GM12873 (cell line): ENCODE data around the gene FRMD5.

Experiments used
- TF ChIP-seq, protein P1 (sequence below): IDR thresholded peaks from 2 replicates; pipeline ENCODE4 v1.5.1; 2012; ENCODE audit warnings: low read depth, mild to moderate bottlenecking, moderate library complexity, low read length, control low read depth; ENCODE audit not compliant: insufficient read depth; ENCODE audit errors: missing control alignments

Gene FRMD5

DNA sequence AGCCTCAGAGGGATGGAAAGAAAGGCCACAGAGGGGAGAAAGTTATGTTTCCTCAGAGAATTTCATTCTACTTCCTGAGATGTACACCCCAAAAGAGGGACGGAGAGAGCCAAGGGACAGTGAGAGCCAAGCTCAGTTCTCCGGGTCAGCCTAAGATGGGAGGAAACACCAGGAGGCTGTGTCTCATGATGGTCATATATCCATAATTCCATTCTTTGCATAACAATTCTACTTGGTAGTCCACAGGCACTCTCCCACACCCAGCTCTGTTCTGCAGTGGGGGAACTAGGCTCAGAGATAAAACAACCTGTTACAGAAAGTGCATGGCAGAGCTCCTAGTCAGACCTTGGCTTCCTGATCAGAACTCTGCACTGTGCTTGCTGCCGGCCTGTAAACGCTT is 313.8 kb downstream of the FRMD5 start:
- TF ChIP-seq, protein P1, sequence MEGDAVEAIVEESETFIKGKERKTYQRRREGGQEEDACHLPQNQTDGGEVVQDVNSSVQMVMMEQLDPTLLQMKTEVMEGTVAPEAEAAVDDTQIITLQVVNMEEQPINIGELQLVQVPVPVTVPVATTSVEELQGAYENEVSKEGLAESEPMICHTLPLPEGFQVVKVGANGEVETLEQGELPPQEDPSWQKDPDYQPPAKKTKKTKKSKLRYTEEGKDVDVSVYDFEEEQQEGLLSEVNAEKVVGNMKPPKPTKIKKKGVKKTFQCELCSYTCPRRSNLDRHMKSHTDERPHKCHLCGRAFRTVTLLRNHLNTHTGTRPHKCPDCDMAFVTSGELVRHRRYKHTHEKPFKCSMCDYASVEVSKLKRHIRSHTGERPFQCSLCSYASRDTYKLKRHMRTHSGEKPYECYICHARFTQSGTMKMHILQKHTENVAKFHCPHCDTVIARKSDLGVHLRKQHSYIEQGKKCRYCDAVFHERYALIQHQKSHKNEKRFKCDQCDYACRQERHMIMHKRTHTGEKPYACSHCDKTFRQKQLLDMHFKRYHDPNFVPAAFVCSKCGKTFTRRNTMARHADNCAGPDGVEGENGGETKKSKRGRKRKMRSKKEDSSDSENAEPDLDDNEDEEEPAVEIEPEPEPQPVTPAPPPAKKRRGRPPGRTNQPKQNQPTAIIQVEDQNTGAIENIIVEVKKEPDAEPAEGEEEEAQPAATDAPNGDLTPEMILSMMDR: no peak

DNA sequence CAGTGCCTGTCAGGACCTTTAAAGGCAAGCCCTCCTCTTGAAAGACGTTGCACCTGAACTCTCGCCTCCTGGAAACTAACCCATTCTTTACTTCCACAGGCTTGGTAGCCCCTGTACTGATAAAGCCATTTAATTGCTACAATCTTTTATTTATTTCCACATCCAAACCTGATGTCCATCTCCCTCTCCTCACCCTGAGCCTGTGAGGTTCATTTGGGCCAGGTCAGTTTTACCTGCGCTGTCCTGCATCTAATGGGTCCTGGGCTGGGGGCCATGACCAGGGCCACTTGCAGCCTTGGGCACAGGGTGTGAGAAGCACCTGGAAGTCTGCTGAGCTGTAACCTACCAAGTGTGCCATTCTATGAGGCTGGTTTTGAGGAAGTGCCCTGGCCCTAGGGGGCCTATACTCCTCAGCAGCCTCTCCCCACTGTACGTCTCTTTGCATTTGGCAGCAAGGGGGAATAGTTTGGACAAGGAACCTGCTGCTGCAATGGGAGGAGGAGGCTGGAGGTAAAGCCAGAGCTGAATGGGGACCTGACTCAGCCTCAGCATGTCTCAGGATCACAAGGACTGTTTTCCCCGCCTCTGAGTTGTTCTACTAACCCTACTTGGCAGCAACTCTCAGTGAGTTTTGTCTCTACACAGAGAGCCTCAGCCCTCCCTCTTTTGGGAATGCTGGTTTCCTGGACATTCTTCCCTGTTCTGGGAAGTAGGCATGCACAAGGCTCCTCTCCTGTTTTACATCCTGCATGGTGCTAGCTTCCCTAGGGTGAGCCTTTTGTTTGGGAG is 314.5 kb downstream of the FRMD5 start:
- TF ChIP-seq, protein P1: no peak

DNA sequence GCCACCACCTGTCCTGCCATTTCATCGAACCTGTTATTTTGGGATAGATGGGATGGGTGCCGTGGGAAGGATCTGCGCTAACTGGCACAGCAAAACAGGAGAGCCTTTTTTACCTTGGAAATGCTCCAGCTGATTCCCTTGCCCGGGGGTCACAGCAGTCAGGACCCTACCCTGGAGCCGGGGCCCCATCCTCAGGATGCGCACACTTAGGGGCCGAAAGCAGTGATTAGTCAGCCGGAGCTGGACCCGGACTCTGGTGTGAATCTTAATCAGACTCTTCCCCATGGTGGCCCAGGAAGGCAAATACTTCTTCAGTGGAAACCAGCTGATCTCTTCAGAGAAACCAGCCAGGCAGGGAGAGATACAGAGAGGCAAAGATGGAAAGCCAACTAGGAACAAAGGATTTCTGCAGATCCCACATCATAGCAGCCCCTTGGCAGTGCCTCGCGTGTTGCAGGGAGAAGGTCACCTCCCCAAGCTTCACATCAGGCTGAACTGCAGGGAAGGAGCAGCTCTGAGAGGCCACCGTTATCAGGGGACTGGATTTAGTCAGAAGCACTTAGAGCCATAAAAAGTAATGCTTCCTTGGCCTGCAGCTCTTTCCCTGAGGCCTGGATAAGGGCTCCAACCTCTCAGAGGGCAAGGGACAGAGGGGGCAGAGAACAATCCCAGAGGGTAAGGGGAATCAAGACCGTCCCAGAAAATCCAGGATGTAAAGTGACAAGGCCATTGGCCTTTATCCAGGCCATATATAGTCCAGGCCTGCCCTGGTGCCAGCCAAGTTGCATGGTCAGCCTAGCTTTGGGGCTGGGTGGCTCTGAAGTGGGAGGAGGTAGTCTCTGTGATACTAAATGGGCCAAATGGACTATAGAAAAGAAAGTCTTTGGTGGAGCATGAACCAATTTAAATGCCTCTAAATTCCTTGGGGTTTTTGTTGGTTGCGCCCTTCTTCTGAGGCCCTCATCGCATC is 315.4 kb downstream of the FRMD5 start:
- TF ChIP-seq, protein P1: no peak

GRCh38 chr15:43878446-43878845 is 316.6 kb downstream of the FRMD5 start:
- TF ChIP-seq, protein P1: no peak

DNA sequence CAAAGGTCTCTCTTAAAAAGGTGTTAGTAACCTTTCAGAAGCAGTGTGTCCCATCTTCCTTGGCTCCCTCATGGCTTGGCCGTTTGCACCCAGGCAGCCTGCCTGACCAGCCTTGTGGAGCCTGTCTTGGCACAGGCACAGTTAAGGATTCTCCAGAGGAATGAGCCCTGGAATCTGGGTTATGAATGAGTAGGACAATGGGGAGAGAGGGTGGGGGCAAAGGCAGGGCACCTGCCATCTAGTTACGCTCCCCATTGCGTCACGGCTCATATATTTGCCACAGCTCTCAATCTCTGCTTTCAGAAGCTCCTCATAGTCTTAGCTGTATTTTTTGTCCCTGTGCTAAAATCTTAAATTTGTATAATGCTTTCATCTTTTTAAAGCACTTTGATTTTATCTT is 317.7 kb downstream of the FRMD5 start:
- TF ChIP-seq, protein P1: no peak

DNA sequence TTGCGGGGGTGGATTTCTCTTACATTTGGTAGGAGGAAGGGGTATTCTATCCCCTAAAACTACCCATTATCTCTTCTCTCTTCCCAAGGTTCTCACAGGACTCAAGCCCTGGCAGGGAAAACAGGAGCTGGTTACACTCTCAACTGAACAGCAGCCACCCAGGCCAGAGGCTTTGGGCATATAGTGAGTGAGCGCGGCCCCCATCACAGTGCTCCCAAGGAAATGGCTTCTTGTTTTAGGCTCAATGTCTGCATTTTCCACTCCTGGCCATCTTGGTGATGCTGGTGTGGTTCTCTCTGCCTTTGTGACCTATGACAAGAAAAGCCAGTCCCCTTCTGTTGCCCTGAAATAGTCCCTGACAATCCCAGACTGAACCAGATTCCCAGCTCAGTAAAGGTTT is 318.2 kb downstream of the FRMD5 start:
- TF ChIP-seq, protein P1: no peak

DNA sequence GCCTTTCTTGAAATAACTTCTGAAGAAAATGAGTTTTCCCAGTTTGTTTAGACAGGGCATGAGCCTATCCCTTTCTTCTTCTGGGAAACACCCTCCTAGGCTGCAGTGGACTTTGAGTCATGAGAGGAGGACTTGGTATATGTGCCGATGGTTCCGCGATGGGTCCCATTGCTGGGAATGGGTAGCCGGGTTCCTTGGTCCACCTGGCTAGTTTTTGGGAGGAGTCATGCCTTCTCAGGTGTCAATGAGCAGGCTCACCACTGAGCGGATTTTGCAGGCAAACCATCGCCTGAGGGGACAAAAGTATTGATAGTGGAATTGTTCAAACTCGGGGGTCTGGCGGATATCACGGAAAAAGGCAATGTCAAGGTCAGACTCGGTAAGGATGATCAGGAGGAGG is 321.4 kb downstream of the FRMD5 start:
- TF ChIP-seq, protein P1: no peak
